Heart left ventricle (tissue), 13 donors: ENCODE results near the gene RSPO4.

Experiments used
- POLR2A ChIP-seq, 2 donors: fragments of 450-650 bp; IDR thresholded peaks; one replicate each; pipeline ENCODE4 v1.6.1; 2017; ENCODE audit warnings: antibody characterized with exemption in 2 of 2, mild to moderate bottlenecking in 2 of 2, moderate library complexity in 2 of 2
- TF ChIP-seq, protein P1 (sequence below), 12 donors: fragments of 200-600 bp; sonication (generic) in 4 of 12; IDR thresholded peaks; one replicate each; pipeline versions ENCODE4 v1.5.0 to v1.8.0; 2018 to 2022; ENCODE audit warnings: antibody characterized with exemption in 12 of 12, mild to moderate bottlenecking in 5 of 12
- donor health status: ischemic (EF 13 %, LVEDD 7.1; RV severe dilation, severe dysfunction).
- donor health status: DM: no; HTN: yes; CAD: no.
- donor health status: DM: no; HTN: no; CAD: no.
- donor health status: ischemic (EF 25% LVEDD 6.9; RV normal size, moderate dysfunction).
- donor health status: ischemic (EF 25% LVEDD 5.7; RV mildly dilated, moderate dysfunction).
- donor health status: ischemic (EF 35%, LVEDD 5.7; RV mildly dilated, moderate dysfunction).
- donor health status: nonischemic (EF 11% LVEDD 7.7; RV severe dilation, severe dysfunction).
- donor health status: DM: yes; HTN: yes; CAD: no.
- donor health status: PGD.
- donor health status: ischemic (EF 29% LVEDD 5.4; RV normal size, mild dysfunction).
- donor health status: nonischemic (EF 23%, LVEDD 6.1; RV moderate dilation, normal function).

DNA sequence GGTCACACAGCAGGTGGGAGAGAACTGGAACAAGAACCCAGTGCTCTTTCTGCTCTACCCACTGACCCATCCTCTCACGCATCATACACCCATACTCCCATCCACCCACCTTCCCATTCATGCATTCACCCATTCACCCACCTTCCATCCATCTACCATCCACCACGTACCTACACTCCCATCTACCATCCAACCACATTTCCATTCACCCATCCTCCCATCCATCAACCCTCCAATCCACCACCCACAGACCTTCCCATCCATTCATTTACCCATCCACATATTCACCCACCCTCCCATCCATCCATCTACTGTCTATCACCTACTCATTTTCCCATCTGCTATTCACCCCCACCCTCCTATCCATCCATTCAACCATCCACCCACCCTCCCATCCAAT lies 17.2 kb upstream of the RSPO4 start:
- TF ChIP-seq, protein P1, sequence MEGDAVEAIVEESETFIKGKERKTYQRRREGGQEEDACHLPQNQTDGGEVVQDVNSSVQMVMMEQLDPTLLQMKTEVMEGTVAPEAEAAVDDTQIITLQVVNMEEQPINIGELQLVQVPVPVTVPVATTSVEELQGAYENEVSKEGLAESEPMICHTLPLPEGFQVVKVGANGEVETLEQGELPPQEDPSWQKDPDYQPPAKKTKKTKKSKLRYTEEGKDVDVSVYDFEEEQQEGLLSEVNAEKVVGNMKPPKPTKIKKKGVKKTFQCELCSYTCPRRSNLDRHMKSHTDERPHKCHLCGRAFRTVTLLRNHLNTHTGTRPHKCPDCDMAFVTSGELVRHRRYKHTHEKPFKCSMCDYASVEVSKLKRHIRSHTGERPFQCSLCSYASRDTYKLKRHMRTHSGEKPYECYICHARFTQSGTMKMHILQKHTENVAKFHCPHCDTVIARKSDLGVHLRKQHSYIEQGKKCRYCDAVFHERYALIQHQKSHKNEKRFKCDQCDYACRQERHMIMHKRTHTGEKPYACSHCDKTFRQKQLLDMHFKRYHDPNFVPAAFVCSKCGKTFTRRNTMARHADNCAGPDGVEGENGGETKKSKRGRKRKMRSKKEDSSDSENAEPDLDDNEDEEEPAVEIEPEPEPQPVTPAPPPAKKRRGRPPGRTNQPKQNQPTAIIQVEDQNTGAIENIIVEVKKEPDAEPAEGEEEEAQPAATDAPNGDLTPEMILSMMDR (IDR thresholded peaks at IDR 0.05) = no peak
- TF ChIP-seq POLR2A (IDR thresholded peaks at IDR 0.05) = no peak
